SK-N-SH treated with all-trans-retinoic acid at 6 μM for 48 hours (cell line): ENCODE measurements around the gene PM20D1.

Experiments used
- ARNTL ChIP-seq: fragments of 450-650 bp; formaldehyde crosslinking; IDR thresholded peaks from 2 replicates; pipeline ENCODE4 v1.5.0; 2020; ENCODE audit warnings: low read depth, mild to moderate bottlenecking, moderate library complexity, borderline replicate concordance
- BACH2 ChIP-seq: fragments of 250-450 bp; sonication (Bioruptor Pico); IDR thresholded peaks from 2 replicates; pipeline ENCODE4 v1.9.0; 2021; ENCODE audit warnings: mild to moderate bottlenecking, borderline replicate concordance
- ESRRG ChIP-seq: fragments of 250-450 bp; sonication (Bioruptor Pico); IDR thresholded peaks from 2 replicates; pipeline ENCODE4 v1.6.1; 2021; ENCODE audit warnings: mild to moderate bottlenecking
- RARB ChIP-seq: fragments of 250-450 bp; sonication (Bioruptor Pico); IDR thresholded peaks from 2 replicates; pipeline ENCODE4 v1.8.0; 2021; ENCODE audit warnings: mild to moderate bottlenecking, moderate library complexity
- ZC3H10 ChIP-seq: fragments of 250-450 bp; sonication (Bioruptor Pico); IDR thresholded peaks from 2 replicates; pipeline ENCODE4 v1.5.1; 2021; ENCODE audit warnings: mild to moderate bottlenecking, moderate library complexity
- ZFP3 ChIP-seq: fragments of 250-450 bp; sonication (Bioruptor Pico); IDR thresholded peaks from 2 replicates; pipeline ENCODE4 v1.5.0; 2020; ENCODE audit warnings: mild to moderate bottlenecking, moderate library complexity
- ZFP30 ChIP-seq: fragments of 450-650 bp; formaldehyde crosslinking; IDR thresholded peaks from 2 replicates; pipeline ENCODE4 v1.5.0; 2022; ENCODE audit warnings: mild to moderate bottlenecking, moderate library complexity
- ZNF70 ChIP-seq: fragments of 450-650 bp; formaldehyde crosslinking; IDR thresholded peaks from 2 replicates; pipeline ENCODE4 v1.5.0; 2020; ENCODE audit warnings: mild to moderate bottlenecking, moderate library complexity
- TF ChIP-seq, protein P1 (sequence below): fragments of 250-450 bp; sonication (Bioruptor Pico); IDR thresholded peaks from 2 replicates; pipeline ENCODE4 v1.8.0; 2020; ENCODE audit warnings: mild to moderate bottlenecking, moderate library complexity, borderline replicate concordance
- TF ChIP-seq, protein P2 (sequence below): fragments of 250-450 bp; sonication (Bioruptor Pico); IDR thresholded peaks from 2 replicates; pipeline ENCODE4 v1.5.1; 2021; ENCODE audit warnings: mild to moderate bottlenecking, moderate library complexity

- TF ChIP-seq ARNTL (CRISPR knock-in tag) (no peak), ZNF70 (CRISPR knock-in tag) (no peak), RARB (CRISPR knock-in tag) (no peak), ZC3H10 (CRISPR knock-in tag) (no peak), ZFP3 (CRISPR knock-in tag) (no peak), ZFP30 (CRISPR knock-in tag) (no peak), BACH2 (CRISPR knock-in tag) (no peak), ESRRG (CRISPR knock-in tag) (no peak)
- TF ChIP-seq, protein P1, sequence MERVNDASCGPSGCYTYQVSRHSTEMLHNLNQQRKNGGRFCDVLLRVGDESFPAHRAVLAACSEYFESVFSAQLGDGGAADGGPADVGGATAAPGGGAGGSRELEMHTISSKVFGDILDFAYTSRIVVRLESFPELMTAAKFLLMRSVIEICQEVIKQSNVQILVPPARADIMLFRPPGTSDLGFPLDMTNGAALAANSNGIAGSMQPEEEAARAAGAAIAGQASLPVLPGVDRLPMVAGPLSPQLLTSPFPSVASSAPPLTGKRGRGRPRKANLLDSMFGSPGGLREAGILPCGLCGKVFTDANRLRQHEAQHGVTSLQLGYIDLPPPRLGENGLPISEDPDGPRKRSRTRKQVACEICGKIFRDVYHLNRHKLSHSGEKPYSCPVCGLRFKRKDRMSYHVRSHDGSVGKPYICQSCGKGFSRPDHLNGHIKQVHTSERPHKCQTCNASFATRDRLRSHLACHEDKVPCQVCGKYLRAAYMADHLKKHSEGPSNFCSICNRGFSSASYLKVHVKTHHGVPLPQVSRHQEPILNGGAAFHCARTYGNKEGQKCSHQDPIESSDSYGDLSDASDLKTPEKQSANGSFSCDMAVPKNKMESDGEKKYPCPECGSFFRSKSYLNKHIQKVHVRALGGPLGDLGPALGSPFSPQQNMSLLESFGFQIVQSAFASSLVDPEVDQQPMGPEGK (CRISPR knock-in tag), result no peak
- TF ChIP-seq, protein P2, sequence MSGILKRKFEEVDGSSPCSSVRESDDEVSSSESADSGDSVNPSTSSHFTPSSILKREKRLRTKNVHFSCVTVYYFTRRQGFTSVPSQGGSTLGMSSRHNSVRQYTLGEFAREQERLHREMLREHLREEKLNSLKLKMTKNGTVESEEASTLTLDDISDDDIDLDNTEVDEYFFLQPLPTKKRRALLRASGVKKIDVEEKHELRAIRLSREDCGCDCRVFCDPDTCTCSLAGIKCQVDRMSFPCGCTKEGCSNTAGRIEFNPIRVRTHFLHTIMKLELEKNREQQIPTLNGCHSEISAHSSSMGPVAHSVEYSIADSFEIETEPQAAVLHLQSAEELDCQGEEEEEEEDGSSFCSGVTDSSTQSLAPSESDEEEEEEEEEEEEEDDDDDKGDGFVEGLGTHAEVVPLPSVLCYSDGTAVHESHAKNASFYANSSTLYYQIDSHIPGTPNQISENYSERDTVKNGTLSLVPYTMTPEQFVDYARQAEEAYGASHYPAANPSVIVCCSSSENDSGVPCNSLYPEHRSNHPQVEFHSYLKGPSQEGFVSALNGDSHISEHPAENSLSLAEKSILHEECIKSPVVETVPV (CRISPR knock-in tag), result no peak
Measured at GRCh38 chr1:205798577-205798976, 51.4 kb downstream of the PM20D1 start.
